K562 (cell line): Measurements from ENCODE around the gene ZSCAN5C. TPM values are rescaled to one million over a fixed set of nuclear protein-coding genes. Genes with fewer than 3 reads are reported as not detected.

Experiments
- ATF3 ChIP-seq, 2 experiments: fragments of 450-650 bp in 1 of 2; sonication (generic) in 1 of 2; formaldehyde crosslinking in 1 of 2; IDR thresholded peaks in 1 of 2; conservative IDR thresholded peaks in 1 of 2; 2 replicates each; pipeline versions ENCODE4 v1.6.1 to v1.8.1; 2016 to 2023; ENCODE audit warnings: mild to moderate bottlenecking in 2 of 2, moderate library complexity in 2 of 2, inconsistent platforms in 1 of 2, missing genetic modification reagents in 1 of 2
- BHLHE40 ChIP-seq: IDR thresholded peaks from 2 replicates; pipeline ENCODE4 v1.6.1; 2011; ENCODE audit warnings: low read length, improper control_type of control experiment
- CXXC5 ChIP-seq: fragments of 250-450 bp; sonication (Bioruptor Pico); IDR thresholded peaks from 2 replicates; pipeline ENCODE4 v1.8.0; 2022; ENCODE audit warnings: inconsistent platforms, mild to moderate bottlenecking, moderate library complexity
- MAFF ChIP-seq: IDR thresholded peaks from 2 replicates; pipeline ENCODE4 v1.6.1; 2012; ENCODE audit warnings: low read length, improper control_type of control experiment
- NCOA4 ChIP-seq: fragments of 450-650 bp; IDR thresholded peaks from 2 replicates; pipeline ENCODE4 v1.6.1; 2018; ENCODE audit warnings: mild to moderate bottlenecking; ENCODE audit not compliant: partially characterized antibody
- PURB ChIP-seq: sonication (generic); formaldehyde crosslinking; IDR thresholded peaks from 2 replicates; pipeline ENCODE4 v1.9.0; 2021; ENCODE audit warnings: low read depth, mild to moderate bottlenecking, missing genetic modification reagents
- RAD51 ChIP-seq: fragments of 450-650 bp; IDR thresholded peaks from 2 replicates; pipeline ENCODE4 v1.7.1; 2016; ENCODE audit warnings: low read depth, mild to moderate bottlenecking, borderline replicate concordance
- SRF ChIP-seq, 2 experiments: fragments of 250-450, 450-650 bp in 1 of 2; sonication (Bioruptor Pico) in 1 of 2; sonication (generic) in 1 of 2; formaldehyde crosslinking; IDR thresholded peaks; 2 replicates each; pipeline versions ENCODE4 v1.5.0 to v1.5.1; 2020 to 2022; ENCODE audit warnings: mild to moderate bottlenecking in 1 of 2, missing genetic modification reagents in 1 of 2
- ZBTB12 ChIP-seq: fragments of 250-450 bp; sonication (Bioruptor Pico); IDR thresholded peaks from 2 replicates; pipeline ENCODE4 v1.4.0; 2020
- ZNF407 ChIP-seq: fragments of 450-650 bp; IDR thresholded peaks from 2 replicates; pipeline ENCODE4 v1.6.1; 2016; ENCODE audit warnings: low read depth
- polyA plus RNA-seq, 8 experiments: library from polyadenylated mRNA; depleted of rRNA in 4 of 8; stranded (reverse) in 5 of 8; unstranded in 3 of 8; fragments of >200 nt; fragmentation: Nextera tagmentation in 2 of 8; fragmentation: Illumina TruSeq in 1 of 8; extraction: Ambion mirVana in 2 of 8; extraction: Trizol in 1 of 8; gene quantifications; 2 replicates each; pipeline versions ENCODE4 v1.2.1 to v1.2.3, GENCODE V29; 2011 to 2014; ENCODE audit warnings: inconsistent platforms in 1 of 8, missing spikeins in 1 of 8
- total RNA-seq, 7 experiments: library from RNA; depleted of rRNA in 6 of 7; stranded (reverse); fragments of >200 nt in 6 of 7; fragmentation: Illumina TruSeq in 2 of 7; extraction: Trizol in 2 of 7; gene quantifications; 2 replicates each; pipeline versions ENCODE4 v1.2.1 to v1.2.3, GENCODE V29; 2011 to 2021; ENCODE audit warnings: low replicate concordance in 1 of 7
- TF ChIP-seq, protein P1 (sequence below): fragments of 450-650 bp; IDR thresholded peaks from 2 replicates; pipeline ENCODE4 v1.6.1; 2017; ENCODE audit warnings: antibody characterized with exemption, mild to moderate bottlenecking

ZSCAN5C gene
- total and polyA plus RNA-seq, 9 of the 15 experiments (the other 6 are each of a cell fraction or from before 2014, with no cell fraction given), result 0.07 TPM; not detected in 8

GRCh38 chr19:56170261-56170660 is 31.8 kb upstream of the ZSCAN5C start (continued):
- TF ChIP-seq ATF3 (IDR thresholded peaks at IDR 0.05), result peak; percentile 85
- no peak for TF ChIP-seq ATF3 (CRISPR knock-in tag; conservative IDR thresholded peaks at IDR 0.05)
- no peak for TF ChIP-seq CXXC5 (CRISPR knock-in tag)
- TF ChIP-seq SRF (CRISPR knock-in tag; IDR thresholded peaks at IDR 0.05), result peak in 1 of 2 experiments; percentile 60; a peak in 1 of 4 replicates
- no peak for TF ChIP-seq NCOA4
- TF ChIP-seq BHLHE40, result peak; percentile 86
- peak; percentile 37; the same call in 1 of the 2 replicates for TF ChIP-seq MAFF
- no peak for TF ChIP-seq PURB (CRISPR knock-in tag)
- TF ChIP-seq ZBTB12, result no peak
- TF ChIP-seq ZNF407, result no peak
- peak; percentile 35; the same call in 1 of the 2 replicates for TF ChIP-seq RAD51
- TF ChIP-seq, protein P1, sequence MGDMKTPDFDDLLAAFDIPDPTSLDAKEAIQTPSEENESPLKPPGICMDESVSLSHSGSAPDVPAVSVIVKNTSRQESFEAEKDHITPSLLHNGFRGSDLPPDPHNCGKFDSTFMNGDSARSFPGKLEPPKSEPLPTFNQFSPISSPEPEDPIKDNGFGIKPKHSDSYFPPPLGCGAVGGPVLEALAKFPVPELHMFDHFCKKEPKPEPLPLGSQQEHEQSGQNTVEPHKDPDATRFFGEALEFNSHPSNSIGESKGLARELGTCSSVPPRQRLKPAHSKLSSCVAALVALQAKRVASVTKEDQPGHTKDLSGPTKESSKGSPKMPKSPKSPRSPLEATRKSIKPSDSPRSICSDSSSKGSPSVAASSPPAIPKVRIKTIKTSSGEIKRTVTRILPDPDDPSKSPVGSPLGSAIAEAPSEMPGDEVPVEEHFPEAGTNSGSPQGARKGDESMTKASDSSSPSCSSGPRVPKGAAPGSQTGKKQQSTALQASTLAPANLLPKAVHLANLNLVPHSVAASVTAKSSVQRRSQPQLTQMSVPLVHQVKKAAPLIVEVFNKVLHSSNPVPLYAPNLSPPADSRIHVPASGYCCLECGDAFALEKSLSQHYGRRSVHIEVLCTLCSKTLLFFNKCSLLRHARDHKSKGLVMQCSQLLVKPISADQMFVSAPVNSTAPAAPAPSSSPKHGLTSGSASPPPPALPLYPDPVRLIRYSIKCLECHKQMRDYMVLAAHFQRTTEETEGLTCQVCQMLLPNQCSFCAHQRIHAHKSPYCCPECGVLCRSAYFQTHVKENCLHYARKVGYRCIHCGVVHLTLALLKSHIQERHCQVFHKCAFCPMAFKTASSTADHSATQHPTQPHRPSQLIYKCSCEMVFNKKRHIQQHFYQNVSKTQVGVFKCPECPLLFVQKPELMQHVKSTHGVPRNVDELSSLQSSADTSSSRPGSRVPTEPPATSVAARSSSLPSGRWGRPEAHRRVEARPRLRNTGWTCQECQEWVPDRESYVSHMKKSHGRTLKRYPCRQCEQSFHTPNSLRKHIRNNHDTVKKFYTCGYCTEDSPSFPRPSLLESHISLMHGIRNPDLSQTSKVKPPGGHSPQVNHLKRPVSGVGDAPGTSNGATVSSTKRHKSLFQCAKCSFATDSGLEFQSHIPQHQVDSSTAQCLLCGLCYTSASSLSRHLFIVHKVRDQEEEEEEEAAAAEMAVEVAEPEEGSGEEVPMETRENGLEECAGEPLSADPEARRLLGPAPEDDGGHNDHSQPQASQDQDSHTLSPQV, result no peak
